GM18511 (cell line): Measurements from ENCODE around the gene ZCCHC14.

Source experiments
- ATAC-seq: cut with Tn5 transposase; IDR thresholded peaks from one replicate; pipeline ENCODE4 v1.9.1; 2021; ENCODE audit warnings: mild to moderate bottlenecking, moderate library complexity; ENCODE audit not compliant: unreplicated experiment

Gene ZCCHC14

DNA sequence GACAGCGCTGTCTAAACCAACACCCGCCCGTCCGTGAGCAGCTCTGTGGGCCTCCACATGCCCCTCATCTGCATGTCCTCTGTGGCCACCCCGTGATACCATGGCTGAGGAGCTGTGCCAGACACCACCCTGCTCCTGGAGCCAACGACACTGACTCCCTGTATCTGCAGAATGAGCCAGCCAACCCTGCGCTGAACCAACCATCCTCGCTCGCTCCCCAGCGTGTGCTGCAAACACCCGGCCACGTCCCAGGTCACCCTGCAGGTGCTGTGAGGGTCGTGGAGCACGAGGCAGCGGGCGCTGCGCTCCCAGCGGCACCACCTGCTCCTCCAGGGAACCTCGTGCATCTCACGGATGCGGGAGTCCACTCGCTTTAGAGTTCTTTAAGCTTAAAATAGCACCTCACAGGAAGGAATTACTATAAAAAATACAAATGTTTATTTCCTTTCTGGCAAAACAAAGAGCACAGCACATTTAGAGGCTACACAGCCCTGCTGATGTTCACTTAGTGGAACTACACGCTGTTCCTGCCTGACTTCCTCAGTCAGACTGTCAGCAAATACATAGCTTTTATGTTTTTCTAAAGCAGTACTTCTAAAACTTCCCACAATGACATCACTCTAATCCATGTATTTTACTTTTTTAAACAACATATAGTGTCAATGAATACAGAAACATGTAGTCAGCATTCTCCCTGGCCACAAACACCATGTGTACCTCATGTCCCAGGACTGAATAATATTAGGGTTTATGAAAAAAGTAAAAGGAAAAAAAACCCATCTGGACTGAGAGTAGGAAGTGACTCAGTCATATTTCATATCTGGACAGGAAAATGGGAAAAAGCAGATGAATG, 57.2 kb downstream of the ZCCHC14 start:
- no peak for ATAC-seq

- no peak for ATAC-seq
Observed at GRCh38 chr16:87434146-87434667, 58.6 kb downstream of the ZCCHC14 start.

GRCh38 chr16:87432330-87432915, 60.4 kb downstream of the ZCCHC14 start:
- ATAC-seq = no peak

- ATAC-seq = no peak
Observed at GRCh38 chr16:87431926-87432325, 60.9 kb downstream of the ZCCHC14 start.

GRCh38 chr16:87426423-87427215, 66.2 kb downstream of the ZCCHC14 start:
- no peak for ATAC-seq

GRCh38 chr16:87425941-87426340, 66.9 kb downstream of the ZCCHC14 start:
- ATAC-seq = no peak

DNA sequence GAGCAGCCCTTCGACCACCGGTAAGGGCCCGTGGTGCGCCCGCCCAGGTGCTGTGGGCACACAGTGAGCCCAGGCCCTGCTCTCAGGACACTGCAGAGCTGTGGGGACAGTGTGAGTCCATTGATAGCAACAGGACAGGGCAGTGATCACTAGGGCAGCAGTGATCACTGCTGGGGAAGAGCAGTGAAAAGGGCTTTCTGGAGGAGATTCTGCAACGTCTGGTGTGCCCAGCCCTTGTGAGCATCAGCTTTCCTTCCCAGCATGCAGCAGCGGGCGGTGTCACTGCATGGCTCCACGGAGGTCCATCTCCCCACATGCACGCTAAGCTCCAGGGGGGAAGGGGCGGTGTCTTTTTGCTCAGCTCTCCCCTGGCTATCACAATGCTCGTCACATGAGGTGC, 68.6 kb downstream of the ZCCHC14 start:
- no peak for ATAC-seq

DNA sequence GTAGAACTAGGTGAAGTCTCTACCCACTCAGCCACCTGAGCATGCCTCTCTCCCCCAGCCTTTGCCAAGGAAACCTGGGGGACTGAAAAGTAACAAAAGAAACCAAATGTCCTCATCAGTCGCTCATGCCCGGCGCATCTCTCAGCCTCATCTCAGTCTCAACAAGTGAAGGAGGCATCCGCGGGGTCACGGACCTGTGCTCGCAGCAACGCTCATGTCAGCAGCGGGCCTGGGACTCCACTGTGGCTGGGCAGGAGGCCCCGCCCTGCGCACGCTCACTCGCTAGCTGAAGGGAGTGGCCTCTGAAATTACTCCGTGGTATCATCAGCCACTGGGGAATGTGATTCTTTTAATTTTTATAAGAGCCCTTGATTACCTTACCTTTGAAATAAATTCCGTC, 69.4 kb downstream of the ZCCHC14 start:
- ATAC-seq = no peak

DNA sequence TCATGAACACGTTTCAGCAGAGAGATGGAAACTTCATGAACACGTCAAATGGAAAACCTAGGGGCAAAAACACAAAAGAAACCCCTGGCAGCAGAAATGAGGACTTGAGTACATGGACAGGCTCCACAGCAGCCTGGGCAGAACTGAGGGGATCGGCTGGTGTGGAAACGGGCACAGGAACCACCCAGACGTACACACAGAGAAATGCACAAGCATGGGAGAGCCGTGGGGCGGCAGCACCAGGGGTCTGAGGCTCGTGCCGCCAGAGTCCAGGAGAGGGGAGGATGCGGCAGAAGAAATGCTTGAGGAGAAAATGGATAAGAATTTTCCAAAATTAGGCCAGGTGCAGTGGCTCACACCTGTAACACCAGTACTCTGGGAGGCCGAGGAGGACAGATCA, 70.7 kb downstream of the ZCCHC14 start:
- no peak for ATAC-seq

DNA sequence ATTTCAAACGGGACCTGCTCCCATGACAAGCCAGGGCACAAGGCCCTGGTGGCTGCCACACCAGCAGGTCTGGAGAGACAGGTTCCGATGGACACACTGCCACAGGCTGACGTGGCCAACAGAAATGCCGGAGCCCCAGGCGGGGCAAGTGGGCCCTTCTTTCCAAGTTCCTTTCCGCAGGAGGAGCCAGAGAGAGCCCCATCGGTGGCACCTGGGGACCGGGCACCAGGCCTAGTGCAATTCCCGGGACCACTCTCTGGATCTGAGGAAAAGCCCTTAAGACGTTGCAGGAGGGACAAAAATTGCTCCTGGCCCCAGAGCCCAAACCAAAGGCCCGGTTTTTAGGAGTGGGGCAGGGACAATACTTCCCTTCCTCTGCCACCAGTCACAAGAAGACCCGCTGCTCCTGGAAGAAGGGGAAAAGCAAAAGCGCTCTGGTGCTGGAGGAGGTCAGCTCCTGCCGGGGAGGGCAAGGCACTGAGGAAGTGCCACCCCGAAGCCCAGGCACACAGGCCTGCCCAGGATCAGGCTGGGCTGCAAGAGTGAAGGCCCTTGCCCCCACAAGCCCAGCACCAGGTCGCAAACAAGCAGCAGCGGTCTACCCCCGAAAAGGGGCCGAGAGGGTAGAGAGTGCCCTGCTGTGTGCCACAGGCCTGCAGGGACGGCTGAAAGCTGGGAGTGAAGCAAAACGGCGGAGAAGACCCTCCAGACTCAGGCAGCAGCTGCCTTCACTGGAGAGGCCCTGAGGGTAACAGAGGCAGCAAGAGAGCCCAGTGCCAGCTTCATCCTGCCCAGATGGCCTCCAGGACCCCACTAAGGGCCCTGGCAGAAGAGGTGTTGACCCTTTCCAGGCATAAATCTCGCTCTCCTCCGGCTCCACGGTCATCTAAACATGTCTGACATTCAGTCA, 71.6 kb downstream of the ZCCHC14 start:
- ATAC-seq = no peak

DNA sequence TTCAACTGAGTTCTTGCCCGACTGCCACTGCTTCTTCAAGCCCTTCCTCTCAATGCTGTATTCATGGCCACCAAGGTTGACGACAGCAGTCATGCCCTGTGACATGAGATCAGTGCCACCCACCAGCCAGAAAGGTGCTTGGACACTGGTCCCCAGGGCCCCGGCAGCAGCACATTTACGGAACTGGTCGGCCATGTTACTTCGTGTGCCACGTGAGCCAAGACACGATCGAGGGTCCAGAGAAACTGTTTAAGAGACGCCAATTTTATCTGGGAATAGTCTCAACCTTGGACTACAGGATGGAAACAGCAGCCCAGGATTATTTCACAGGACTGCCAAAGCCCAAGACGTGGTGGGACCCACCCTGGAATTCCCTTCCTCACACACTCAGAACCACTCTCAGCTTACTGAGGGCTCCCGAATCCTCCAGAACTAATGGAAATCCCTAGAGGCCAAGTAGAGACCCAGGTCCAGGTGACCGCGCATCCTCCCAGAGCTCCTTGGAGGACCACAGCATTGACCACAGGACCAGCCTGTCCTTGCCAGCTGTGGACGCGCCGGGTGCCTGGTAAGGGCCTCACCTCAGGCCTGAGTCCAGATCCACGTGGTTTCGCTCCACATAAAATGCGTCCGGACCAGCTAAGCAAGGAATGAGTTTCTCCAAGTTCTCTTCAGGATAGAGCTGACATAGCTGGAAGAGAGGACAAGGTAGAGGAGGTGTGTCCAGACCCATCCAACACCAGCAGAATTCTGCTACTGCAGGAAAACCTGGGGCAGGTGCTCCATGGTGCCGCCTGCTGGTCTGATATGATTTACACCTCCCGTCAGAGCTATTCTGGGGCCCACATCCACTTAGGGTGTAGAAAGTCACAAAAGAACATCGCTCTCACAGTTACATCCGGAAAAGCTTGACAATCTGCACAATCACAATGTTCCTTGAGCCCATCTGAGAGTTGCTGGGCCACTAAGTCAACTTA, 72.5 kb downstream of the ZCCHC14 start:
- ATAC-seq = no peak

- no peak for ATAC-seq
Observed at GRCh38 chr16:87418644-87419043, 74.2 kb downstream of the ZCCHC14 start.

DNA sequence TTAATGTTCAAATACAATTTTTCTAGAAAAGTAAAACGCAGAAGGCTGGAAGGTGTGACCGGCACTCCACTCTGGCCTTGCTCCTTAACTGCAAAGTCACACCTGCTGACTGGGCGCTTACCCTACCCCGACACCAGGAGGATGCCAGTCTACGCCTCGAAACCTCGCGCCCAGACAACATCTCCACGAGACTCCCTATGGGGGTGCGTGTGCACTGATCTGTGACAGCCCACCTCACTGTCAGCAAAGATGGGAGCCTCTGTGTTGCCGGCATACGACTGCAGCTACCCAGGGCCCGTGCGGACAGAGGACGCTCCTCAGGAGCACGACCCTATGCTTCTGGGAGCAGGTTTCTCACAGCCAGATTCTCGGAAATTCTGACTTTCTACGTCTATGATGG, 74.6 kb downstream of the ZCCHC14 start:
- ATAC-seq = no peak

DNA sequence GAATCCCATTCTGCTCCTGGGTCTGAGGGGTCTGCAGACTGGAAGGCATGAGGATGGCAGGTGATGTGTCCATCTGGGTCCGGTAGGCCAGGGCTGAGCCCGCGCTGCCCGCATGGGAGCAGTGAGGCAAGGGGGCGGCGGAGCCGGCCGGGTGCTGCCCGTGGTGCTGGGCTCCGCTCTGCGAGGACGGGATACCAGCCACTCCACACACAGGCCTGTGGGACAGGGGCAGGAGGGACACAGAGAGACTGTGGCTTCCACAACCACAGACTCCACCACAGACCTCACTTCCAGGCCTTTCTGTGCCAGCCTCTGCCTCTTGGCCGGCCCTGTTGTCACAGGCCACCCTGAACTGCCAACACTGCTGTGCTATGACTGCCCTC, 75.3 kb downstream of the ZCCHC14 start:
- no peak for ATAC-seq

GRCh38 chr16:87416826-87417527, 75.8 kb downstream of the ZCCHC14 start:
- ATAC-seq = no peak

DNA sequence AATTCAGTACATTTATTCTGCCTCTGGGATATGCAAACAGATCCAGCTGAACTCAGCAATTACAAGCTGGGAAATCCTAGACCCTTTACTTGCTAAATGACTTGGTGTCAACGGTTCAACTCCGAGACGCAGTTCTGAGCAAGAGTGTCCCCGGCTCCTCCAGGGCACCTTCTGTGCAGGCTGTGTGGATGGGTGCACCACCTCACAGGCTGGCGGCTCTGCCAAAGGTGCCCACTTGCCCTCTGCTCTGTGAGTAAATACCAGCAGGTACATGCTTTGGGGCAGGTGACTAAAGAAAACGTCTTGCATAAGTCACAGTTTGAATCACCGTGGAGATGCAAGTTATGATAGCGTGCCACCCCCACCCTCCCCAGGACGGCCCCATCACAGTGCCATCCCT, 77.4 kb downstream of the ZCCHC14 start:
- ATAC-seq = no peak

DNA sequence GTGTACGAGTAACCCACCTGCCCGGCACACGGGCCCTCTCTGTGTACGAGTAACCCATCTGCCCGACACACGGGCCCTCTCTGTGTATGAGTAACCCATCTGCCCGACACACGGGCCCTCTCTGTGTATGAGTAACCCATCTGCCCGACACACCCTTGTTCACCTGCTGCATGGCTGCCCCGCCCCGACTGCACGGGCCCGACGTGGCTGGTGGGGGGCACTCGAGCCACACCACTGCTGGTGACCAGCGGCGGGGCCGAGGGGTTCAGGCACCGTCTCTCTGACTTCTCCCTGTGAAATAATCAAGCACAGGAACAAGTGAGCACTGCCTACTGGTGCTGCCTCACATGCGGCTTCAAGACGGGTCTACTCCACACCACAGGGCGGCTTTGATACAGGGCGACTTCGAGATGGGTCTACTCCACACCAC, 78.6 kb downstream of the ZCCHC14 start:
- ATAC-seq = no peak

GRCh38 chr16:87412996-87413421, 79.8 kb downstream of the ZCCHC14 start:
- no peak for ATAC-seq
